HG03460 (cell line): ENCODE data around the gene NAPSA.
A peak's percentile ranks its signal among the peaks of the same experiment; 100 is the strongest.
"Not testable (repeated sequence)": the region's sequence is repeated elsewhere in the genome, so short reads cannot be mapped to it uniquely, and the experiment has no call there.

Source experiments
- ATAC-seq: cut with Tn5 transposase; IDR thresholded peaks from one replicate; pipeline ENCODE4 v1.9.1; 2021; ENCODE audit not compliant: unreplicated experiment

The NAPSA gene

GRCh38 chr19:50361290-50362029, 4.0 kb downstream of the NAPSA start:
- ATAC-seq = no peak

- no peak for ATAC-seq
Measured at GRCh38 chr19:50359328-50359818, 6.1 kb downstream of the NAPSA start.

DNA sequence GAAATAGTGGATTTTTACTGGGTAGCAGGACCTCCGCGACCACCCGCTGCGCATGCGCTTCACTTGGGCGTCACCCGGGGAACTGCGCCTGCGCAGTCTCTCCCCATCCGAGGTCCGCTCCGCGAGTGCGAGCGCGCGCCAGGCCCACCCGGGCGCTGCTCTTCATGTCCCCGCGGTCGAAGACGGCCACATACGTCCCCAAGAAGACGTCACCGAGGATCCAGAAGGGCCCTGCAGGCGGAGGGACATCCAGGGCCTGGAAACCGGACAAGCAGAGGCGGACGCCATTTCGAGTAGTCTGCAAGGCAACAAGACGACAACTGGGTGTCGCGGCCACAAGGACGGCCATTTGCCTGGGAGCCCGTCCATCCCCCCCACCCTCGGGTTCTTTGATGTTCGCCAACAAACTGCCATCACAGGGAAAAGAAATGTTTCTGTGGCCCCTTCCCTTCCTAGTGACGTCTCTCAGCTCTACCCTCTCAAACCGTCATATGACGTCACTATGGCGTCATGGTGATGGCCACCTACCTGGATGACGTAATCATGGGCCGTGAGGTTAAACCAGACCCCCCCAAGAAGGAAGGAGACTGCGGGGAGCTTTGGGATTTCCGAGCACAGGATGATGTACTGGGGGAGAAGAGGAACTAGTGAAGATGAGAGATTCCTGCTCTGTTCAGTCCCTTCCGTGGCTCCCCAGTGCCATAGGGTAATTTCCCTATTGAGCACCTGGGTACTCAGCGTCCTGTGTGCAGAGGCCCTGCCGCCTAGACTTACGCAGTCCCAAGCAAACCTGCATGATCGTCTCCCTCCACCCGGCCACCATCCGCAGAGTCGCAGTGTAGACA, 6.7 kb downstream of the NAPSA start:
- no peak for ATAC-seq

- ATAC-seq = peak; percentile 58
Measured at GRCh38 chr19:50357178-50358100, 8.0 kb downstream of the NAPSA start.

DNA sequence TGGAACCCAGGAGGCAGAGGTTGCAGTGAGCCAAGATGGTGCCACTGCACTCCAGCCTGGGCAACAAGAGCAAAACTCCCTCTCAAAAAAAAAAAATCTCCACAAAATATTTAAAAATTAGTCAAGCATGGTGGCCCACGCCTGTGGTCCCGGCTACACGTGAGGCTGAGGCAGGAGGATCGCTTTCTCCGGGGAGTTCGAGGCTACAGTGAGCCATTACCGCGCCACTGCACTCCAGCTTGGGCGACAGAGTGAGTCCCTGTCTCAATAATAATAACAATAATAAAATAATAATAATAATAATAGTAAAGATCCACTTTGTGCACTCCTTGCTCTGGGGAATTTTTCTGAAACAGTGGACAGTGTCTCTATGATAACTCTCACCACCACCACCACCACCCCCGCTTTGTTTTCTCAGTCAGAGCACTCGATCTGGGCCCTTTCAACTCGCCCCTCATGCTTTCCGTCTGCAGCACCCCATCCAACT, 8.7 kb downstream of the NAPSA start:
- ATAC-seq = no peak

DNA sequence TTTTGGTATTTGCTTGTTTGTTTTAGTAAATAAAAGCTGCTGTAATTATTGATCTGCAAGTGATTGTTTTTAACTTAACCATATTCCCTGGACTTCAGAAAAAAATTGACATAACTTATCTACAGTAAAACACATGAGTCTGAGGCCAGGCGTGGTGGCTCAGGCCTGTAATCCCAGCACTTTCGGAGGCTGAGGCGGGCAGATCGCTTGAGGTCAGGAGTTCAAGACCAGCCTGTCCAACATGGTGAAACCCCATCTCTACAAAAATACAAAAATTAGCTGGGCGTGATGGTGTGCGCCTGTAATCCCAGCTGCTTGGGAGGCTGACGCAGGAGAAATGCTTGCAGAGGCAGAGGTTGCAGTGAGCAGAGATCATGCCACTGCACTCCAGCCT, 12.0 kb downstream of the NAPSA start:
- ATAC-seq = not testable (repeated sequence)

DNA sequence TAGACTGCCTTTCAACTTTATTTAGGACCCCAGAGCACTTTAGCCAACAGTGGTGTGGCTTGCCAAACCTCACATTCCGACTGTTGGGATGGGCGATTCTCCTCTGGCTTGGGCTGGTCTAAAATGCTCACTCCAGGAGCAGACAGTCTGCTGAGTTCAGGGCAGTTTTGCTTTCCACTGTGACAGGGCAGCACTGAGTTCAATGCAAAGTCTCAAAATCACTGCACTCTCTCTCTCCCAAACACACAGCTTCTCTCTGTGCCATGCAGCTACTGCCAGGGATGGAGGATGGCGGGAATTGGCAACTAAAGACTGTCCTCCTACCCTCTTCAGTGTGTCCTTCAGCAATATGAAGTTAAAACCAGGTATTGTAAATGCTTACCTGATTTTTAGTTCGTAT, 13.2 kb downstream of the NAPSA start:
- ATAC-seq = no peak

DNA sequence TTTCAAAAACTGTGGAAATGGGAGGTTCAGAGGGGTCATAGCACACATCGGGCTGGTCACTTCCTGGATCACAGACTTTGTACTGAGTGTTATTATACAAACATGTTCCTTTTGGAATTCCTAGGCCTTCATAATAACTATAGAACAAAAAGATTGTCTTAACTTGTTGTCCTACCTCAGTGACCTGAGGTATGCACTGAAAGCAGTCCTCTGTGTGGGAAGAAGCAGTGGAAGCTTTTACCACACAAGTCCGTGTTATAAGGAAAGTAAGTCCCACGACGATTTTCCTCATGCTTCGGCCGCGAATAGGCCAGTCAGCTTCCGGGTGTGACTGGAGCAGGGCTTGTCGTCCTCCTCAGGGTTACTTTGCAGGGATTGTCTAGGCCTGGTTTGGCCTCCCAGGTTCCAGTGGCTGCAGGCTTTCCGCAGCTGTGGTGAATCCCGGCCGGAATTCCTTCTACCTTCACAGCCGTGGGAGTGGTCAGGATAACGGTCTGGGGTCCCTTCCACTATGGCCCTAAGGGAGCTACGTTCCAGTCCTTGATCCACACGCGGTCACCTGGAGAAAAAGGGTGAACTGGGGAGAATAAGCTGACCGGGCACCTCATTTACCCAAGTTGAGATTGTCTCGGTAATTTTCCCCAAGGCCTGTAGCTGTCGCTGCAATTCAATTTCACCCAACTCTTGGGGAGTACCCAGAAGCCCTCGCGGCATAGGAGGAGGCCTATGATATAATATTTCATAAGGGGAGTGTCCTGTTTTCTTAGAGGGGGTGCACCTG, 16.0 kb downstream of the NAPSA start:
- ATAC-seq = no peak

GRCh38 chr19:50347089-50347581, 18.3 kb downstream of the NAPSA start:
- ATAC-seq = not testable (repeated sequence)

DNA sequence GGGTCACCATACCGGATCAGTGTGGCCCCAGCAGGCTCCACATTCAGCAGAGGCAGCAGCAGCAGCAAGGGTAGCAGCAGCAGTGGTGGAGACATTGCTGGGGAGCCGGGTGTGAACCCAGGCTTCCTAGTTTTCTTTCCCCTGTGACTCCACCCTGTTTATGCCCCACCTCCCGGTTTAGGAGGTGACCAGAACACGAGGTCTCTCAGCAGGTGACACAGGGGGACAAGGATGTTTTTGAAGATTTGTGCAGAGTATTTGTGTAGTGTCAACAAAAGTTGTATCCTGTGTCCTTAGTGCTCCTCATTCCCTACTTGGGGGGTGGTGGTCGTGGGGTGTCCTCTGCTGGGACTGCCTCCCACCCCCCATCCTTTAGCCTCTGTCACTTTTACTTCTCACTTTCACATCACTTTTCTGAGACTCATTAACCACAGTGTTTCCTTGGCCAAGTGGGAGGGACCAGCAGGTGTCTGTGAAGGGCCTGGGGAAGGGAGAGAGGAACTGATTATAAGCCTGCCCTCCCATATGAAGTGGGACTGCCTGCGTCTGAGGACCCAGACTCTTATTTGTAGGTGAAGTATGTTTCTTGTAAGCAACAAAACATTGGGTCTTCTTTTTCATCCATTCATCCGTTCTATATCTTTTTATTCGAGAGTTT, 20.6 kb downstream of the NAPSA start:
- ATAC-seq = no peak

DNA sequence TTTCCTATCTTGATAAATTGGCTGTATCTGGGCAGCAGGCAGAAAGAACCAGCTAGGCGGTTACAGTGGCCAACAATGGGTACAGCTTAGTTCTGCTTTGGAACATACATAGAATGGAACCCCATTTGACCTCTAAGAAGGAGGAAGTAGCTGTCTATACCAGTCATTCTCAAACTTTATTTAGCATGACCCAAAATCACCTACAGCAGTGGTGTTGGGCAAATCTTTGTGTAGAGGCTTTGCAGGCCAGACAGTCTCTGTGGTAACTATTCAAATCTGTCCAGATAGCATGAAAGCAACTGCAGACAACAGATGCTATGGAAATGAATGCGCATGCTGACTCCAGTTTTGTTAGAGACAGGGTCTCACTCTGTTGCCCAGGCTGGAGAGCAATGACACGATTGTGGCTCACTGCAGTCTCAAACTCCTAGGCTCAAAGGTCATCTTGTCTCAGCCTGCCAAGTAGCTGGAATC, 24.3 kb downstream of the NAPSA start:
- ATAC-seq = peak; percentile 61

DNA sequence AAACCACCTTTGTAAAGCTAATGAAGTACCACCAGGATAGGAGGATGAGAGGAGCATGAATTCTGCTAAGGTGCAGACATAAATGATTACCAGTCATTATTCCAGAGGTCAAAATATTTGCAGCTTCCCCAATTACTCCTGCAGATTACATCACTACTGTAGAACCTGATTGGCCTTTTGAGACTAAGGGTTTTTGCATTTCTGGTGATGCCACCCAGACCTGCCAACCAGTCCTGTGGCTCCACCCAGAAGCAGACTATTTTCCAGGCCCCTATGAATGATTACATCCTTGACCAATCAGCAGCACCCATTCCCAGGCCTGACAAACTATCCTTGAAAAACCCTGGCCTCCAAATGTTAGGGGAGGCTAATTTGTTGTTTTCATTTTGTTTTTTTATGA, 25.1 kb downstream of the NAPSA start:
- no peak for ATAC-seq

DNA sequence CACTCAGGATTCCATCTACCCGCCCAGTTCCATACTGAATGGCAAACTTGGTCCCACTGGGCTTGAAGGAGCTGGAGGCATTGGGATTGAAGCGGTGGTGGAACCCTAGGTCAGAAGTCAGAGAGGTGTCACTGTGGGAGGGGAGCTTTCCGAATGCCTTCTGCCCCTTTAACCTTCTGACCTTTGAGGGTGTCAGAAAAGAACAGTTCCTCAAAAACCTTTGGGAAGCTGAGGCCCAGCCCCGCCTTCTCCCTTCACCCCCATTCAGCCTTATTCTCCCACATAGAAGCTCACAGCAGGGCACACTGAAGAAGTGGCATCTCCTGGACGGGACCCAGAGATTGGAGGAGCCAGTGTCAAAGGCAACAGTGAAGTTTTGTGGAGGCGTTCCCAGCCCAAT, 28.4 kb downstream of the NAPSA start:
- ATAC-seq = not testable (repeated sequence)

DNA sequence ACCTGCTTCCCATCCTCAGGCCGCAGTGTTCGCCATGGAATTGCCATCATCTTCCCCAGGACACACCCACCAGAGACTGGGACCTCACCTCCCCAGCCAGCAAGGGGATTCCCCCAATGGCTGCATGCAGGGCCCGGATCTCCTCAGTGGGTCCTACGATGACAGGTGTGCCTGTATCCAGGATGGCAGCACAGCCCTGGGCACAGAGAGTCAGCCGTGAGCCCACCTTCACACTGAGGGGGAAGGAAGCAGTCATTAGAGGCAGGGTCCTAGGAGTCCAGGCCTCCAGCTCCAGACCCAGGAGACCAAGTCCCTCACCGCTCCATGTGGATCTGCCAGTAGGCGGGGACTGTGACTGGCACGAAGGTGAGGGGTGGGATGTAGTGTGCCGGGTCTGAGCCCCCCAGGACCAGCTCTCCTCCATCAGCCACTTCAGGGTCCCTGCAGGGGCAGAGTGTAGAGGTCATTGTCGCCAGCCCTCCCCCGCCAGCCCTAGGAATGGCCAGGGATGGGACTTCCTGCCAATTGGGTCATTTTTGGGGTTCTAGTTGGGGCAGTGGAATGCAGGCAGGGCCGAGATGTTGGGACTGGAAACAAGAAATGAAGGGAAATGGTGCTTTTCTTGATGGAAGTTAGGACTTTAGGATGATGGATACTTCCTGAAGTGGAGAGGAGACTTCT, 30.6 kb downstream of the NAPSA start:
- no peak for ATAC-seq

- peak; percentile 14 for ATAC-seq
Measured at GRCh38 chr19:50333737-50334617, 31.5 kb downstream of the NAPSA start.

DNA sequence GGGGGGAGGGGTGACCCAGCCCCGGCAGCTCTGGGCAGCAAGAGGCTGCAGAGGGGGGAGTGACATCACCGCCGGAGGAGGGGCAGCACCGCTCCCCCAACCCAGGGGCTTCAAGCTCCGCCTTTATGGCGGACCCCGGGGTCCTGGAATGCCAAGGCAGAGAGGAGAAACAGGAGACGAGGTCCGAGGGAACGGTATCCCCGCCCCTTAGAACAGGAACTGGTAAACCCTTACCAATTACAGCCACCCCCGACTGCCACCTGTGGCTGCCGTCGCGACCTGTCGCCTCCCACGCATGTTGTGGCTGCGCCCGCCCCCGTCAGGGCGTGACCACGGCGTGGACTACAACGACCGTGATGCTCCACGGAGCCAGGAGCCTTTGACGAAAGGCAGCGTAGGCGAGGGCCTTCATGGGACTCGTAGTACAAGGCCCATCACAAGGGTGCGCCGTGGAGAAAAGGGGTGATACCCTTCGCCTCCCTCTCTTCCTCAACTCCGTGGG, 32.2 kb downstream of the NAPSA start:
- peak; percentile 40 for ATAC-seq

DNA sequence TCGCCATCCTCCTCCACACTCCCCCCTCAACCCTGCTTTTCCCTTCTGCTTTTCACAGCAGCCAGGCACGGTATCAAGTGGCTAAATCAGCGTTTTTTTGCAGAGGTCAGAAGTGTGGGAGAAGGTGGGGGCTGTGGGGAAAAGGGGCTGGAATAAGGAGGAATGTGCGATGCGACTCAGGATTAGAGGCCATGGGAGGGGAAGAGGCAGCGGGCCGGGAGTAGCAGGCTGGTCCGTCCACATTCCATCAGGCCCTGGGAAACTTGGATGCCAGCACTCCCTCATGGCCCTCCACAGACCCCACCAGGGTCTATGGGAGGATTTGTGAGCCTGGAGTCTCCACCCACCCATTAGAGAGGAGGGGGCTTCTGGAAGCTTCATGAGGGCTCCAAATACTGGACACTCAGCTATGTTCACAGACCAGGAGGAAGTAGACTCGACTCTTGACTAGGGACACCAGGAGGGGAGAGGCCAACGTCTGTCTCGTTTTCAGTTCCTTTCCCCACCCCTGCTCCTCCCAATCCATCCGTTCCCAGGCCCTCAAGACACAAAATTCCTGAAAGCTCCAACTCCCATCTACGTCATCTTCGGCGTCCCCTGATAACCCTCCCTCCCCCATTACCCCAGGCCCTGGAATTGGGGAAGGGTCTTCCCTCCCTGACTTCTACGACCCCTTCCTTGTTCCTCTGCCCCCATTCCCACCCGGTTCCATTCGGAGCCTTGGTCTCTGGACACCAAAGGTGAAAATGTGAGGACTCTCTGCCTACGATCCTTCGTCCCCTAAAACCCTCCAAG, 33.0 kb downstream of the NAPSA start:
- no peak for ATAC-seq
